DMS79 (cell line): ENCODE results near the gene C3orf20.

Source experiments
- DNase-seq: peaks from one replicate; lab custom pipeline; 2025; lab: John Stamatoyannopoulos, UW

C3orf20 gene

DNA sequence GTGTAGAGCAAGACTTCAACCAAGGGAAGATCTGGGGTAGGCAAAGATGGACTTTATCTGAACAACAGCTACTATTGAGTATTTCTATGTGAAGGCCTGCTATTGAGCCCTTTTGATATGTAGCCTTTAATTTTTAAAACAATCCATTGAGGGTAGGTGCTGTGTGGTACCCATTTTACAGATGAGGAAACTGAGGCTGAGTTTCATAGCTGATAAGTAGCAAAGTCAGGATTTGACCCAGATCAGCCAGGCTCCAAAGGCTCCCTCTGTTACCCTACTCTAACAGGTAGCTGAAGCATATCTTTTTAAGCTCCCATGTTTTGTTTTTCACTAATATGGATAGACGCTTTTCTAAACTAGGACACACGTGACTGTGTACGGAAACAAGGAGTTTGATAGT, 141.4 kb downstream of the C3orf20 start:
- no peak for DNase-seq

DNA sequence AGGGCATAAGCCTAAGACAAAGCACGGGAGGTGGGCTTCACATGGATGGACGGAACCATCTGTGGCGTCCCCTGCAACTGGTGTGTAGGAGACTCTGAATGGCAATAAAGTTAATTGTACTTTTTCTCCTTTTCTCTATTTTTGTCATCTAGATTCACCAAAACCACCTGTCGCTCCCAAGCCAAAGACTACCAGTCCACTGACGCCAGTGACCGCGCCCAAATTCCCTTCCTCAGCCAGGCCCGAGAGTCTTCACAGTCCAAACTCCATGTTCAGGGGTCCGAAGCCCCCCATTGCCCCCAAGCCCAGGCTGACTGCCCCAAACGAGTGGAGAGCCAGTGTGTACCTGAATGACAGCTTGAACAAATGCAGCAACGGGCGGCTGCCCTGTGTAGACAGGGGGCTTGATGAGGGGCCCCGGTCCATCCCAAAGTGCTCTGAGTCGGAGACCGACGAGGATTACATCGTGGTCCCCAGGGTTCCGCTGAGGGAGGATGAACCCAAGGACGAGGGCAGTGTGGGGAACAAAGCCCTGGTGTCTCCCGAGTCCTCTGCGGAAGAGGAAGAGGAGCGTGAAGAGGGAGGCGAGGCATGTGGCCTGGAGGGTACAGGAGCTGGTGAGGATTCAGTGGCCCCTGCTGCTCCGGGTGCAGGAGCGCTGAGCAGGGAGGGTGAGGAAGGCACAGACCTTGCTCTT, 144.0 kb downstream of the C3orf20 start, which contains the start of gene FGD5:
FGD5 (plus strand) TSS at position 159 of the 697 bp plus-strand sequence; CDS start at position 269, 110 bp downstream.
- DNase-seq = no peak

DNA sequence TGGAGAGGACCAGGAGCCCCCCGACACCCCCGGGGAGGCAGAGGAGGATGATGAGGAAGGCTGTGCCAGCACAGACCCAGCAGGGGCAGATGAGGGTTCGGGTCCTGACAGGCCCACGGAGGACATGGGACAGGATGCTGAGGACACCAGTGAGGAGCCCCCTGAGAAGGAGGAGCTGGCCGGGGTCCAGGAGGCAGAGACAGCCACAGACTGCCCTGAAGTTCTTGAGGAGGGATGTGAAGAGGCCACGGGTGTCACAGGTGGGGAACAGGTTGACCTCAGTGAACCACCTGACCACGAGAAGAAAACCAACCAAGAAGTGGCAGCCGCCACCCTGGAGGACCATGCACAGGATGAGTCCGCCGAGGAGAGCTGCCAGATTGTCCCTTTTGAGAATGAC, 144.7 kb downstream of the C3orf20 start:
- no peak for DNase-seq

DNA sequence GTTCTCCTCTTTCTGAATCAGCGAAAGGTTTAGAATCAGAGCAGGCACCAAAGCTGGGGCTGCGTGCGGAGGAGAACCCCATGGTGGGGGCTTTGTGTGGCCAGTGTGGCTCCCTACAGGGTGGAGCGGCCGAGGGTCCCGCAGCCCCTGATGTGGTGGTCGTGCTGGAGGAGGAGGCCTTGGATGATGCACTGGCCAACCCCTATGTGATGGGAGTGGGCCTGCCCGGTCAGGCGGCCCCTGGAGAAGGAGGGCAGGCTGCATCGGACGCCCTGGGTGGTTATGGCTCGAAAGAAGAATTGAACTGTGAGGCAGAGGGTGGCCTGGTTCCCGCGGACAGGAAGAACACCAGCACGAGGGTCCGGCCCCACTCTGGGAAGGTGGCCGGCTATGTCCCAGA, 145.2 kb downstream of the C3orf20 start:
- DNase-seq = no peak

DNA sequence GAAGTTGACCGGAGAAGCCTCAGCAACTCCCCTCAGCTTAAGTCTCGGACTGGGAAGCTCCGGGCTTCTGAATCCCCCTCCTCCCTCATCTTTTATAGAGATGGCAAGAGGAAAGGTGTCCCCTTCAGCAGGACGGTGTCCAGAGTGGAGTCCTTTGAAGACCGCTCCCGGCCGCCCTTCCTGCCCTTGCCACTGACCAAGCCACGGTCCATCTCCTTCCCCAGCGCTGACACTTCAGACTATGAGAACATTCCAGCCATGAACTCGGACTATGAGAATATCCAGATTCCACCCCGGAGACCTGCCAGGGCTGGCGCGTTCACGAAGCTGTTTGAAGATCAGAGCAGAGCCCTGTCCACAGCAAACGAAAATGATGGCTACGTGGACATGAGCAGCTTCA, 146.2 kb downstream of the C3orf20 start:
- DNase-seq = no peak

DNA sequence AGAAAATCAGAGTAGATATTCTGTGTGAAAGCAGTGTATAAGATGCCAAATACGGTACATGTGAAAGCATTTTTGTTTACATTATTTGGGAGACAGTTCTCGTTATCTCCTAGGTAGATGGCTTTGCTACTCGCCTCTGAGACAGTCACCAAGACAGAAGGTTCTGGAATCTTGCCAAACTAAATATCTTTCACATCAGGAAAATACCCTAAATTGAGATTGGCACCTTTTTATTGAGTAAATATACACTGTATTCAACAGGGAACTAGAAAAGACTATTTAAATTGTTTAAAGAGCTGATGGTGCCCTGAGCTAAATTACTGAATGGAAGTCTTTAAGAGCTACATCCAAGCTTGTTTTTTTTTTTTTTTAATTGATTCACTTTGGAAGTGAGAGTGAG, 147.2 kb downstream of the C3orf20 start:
- DNase-seq = no peak
